Peyer's patch (tissue), 4 donors: Measurements from ENCODE around the gene FFAR3. TPM values are rescaled to one million over a fixed set of nuclear protein-coding genes. Genes with fewer than 3 reads are reported as not detected.
"Not testable (repeated sequence)": the region's sequence is repeated elsewhere in the genome, so short reads cannot be mapped to it uniquely, and the experiment has no call there.

ENCODE experiments used
- DNase-seq, 3 donors: peaks; one replicate each; pipeline ENCODE4 v3.0.0-alpha.2; 2017 to 2019
- H3K27ac ChIP-seq, 4 donors: fragments of 200-600 bp; sonication (generic); one replicate each; pipeline ENCODE4 v1.5.1; 2016 to 2019
- H3K27me3 ChIP-seq, 2 donors: fragments of 200-600 bp; sonication (generic); one replicate each; pipeline ENCODE4 v1.5.1; 2019
- H3K36me3 ChIP-seq, 3 donors: fragments of 200-600 bp; sonication (generic); one replicate each; pipeline ENCODE4 v1.5.1; 2016 to 2019
- H3K4me1 ChIP-seq, 4 donors: fragments of 200-600 bp; sonication (generic); one replicate each; pipeline ENCODE4 v1.5.1; 2016 to 2019
- H3K4me3 ChIP-seq, 4 donors: fragments of 200-600 bp; sonication (generic); 1 replicate in 3 of 4; 2 replicates in 1 of 4; pipeline ENCODE4 v1.5.1; 2016 to 2019; ENCODE audit warnings: mild to moderate bottlenecking in 1 of 4
- H3K9me3 ChIP-seq, 4 donors: fragments of 200-600 bp; sonication (generic); one replicate each; pipeline ENCODE4 v1.5.1; 2016 to 2019; ENCODE audit warnings: mild to moderate bottlenecking in 1 of 4
- POLR2A ChIP-seq, 2 donors: fragments of 450-650 bp; IDR thresholded peaks; one replicate each; pipeline ENCODE4 v1.5.1; 2017; ENCODE audit warnings: antibody characterized with exemption in 2 of 2, mild to moderate bottlenecking in 2 of 2, moderate library complexity in 2 of 2
- total RNA-seq, 4 donors: library from RNA; depleted of rRNA; stranded (reverse); fragments of >200 nt; gene quantifications; one replicate each; pipeline ENCODE4 v1.1.0, GENCODE V29; 2016
- TF ChIP-seq, protein P1 (sequence below), 6 experiments: fragments of 450-650 bp in 4 of 6; fragments of 200-600 bp in 2 of 6; sonication (generic) in 1 of 6; IDR thresholded peaks; one replicate each; pipeline ENCODE4 v1.5.1; 2017 to 2019; ENCODE audit warnings: antibody characterized with exemption in 6 of 6, mild to moderate bottlenecking in 3 of 6, moderate library complexity in 1 of 6

Gene FFAR3
- total RNA-seq, 4 donors from 2014 or later: 1.1 TPM; not detected in 3

DNA sequence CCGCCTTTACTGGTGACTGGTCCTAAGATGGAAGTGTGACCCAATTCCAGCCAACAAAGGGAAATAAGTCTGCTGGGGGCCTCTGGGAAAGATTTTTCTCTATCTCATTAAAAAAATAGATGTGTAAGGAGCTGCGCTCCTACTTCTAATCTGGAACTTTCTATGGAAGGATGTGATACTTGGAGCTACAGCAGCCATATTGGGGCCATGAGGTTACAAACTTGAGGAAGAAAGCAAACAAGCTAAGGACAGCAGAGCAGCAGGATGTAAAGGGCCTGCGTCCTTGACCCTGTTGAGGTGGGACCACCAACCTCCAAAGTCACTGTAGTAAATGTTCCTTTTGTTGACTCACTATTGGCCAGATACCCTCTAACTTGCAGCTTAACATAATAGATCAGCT, 20.1 kb downstream of the FFAR3 start:
- no peaks in the 10 kb centered on the region for H3K4me1 ChIP-seq
- H3K9me3 ChIP-seq: no peaks in the 10 kb centered on the region
- no peak for DNase-seq
- no peak overlapping the region for H3K4me3 ChIP-seq
- no peaks in the 10 kb centered on the region for H3K36me3 ChIP-seq
- H3K27me3 ChIP-seq: no peaks in the 10 kb centered on the region
- TF ChIP-seq POLR2A (IDR thresholded peaks at IDR 0.05): no peak
- TF ChIP-seq, protein P1, sequence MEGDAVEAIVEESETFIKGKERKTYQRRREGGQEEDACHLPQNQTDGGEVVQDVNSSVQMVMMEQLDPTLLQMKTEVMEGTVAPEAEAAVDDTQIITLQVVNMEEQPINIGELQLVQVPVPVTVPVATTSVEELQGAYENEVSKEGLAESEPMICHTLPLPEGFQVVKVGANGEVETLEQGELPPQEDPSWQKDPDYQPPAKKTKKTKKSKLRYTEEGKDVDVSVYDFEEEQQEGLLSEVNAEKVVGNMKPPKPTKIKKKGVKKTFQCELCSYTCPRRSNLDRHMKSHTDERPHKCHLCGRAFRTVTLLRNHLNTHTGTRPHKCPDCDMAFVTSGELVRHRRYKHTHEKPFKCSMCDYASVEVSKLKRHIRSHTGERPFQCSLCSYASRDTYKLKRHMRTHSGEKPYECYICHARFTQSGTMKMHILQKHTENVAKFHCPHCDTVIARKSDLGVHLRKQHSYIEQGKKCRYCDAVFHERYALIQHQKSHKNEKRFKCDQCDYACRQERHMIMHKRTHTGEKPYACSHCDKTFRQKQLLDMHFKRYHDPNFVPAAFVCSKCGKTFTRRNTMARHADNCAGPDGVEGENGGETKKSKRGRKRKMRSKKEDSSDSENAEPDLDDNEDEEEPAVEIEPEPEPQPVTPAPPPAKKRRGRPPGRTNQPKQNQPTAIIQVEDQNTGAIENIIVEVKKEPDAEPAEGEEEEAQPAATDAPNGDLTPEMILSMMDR (IDR thresholded peaks at IDR 0.05): no peak
- no peak overlapping the region for H3K27ac ChIP-seq

DNA sequence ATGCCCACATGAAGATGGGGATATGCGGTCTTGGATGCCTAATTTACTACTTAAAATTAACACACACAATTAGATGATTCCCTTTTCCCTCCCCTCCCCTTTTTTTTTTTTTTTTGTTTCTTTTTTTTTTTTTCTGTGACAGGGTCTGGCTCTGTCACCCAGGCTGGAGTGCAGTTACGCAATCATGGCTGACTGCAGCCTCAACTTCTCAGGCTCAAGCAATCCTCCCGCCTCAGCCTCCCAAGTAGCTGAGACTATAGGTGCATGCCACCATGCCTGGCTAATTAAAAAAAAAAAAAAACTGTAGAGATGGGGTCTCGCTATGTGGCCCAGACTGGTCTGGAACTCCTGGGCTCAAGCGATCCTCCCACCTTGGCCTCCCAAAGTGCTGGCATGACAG, 21.3 kb downstream of the FFAR3 start:
- H3K27me3 ChIP-seq, H3K27ac ChIP-seq, H3K36me3 ChIP-seq, H3K4me3 ChIP-seq, H3K9me3 ChIP-seq, DNase-seq, H3K4me1 ChIP-seq: not testable (repeated sequence)

DNA sequence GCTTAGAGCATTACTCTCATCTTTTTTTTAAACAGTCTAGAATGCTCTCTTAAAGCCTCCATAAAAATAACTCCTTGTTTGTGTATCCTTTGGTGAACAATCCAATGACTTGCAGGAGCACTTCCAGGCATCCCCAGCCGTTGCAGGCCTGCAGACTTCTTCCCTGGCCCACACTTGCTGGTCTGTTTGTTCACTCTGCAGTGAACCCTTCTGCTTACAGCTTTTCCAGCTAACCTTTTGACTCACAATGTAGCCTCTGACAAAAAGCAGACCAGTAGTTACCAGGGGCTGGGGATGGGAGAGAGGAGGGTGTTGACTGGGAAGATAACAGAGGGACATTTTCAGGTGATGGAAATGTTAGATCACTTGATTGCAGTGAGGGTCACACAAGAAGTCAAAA, 21.7 kb downstream of the FFAR3 start:
- Histone ChIP-seq H3K27me3 (no peaks in the 10 kb centered on the region), H3K4me1 (no peaks in the 10 kb centered on the region), H3K36me3 (no peaks in the 10 kb centered on the region), H3K4me3 (no peak overlapping the region), H3K9me3 (no peaks in the 10 kb centered on the region), H3K27ac (no peak overlapping the region)
- TF ChIP-seq POLR2A (IDR thresholded peaks at IDR 0.05): no peak
- TF ChIP-seq, protein P1 (IDR thresholded peaks at IDR 0.05): no peak
- DNase-seq: no peak

DNA sequence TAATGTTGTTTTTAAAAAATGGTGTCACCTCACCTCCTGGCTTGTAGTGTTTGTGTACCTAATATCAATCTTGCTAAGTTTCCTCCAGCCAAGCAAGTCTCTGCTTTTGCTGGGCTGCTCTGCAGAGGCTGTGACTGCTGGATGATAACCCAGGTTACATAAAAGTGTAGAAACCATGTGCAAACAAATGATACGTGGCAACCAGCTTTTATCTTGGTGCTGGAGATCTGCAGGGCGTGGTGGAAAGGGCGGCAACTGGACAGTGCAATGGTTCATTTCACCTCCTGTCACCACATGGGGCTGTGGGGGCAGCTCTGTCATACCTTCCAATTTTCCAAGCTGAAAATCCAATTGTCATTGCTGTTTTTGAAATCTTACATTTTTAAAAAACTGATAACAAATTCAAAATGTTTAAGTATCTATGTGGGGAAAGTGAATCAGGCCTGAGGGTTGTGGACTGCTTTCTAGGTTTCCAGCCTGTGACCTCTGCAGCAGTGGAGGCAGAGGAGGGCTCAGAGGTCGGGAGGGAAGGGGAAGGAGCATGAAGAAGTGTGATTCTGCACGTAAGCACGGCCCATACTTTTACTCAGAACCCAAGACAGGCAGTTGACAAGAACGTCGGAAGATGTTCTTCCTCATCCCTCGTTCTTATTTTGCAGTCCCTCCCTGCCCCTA, 22.3 kb downstream of the FFAR3 start:
- no peaks in the 10 kb centered on the region for H3K36me3 ChIP-seq
- no peak overlapping the region for H3K27ac ChIP-seq
- H3K9me3 ChIP-seq: peaks cover 0 to under 1% (median 0%) of the 10 kb centered on the region in 4 donors
- DNase-seq: no peak
- no peaks in the 10 kb centered on the region for H3K4me1 ChIP-seq
- TF ChIP-seq, protein P1 (IDR thresholded peaks at IDR 0.05): no peak
- no peak for TF ChIP-seq POLR2A (IDR thresholded peaks at IDR 0.05)
- H3K27me3 ChIP-seq: no peaks in the 10 kb centered on the region
- H3K4me3 ChIP-seq: no peak overlapping the region

DNA sequence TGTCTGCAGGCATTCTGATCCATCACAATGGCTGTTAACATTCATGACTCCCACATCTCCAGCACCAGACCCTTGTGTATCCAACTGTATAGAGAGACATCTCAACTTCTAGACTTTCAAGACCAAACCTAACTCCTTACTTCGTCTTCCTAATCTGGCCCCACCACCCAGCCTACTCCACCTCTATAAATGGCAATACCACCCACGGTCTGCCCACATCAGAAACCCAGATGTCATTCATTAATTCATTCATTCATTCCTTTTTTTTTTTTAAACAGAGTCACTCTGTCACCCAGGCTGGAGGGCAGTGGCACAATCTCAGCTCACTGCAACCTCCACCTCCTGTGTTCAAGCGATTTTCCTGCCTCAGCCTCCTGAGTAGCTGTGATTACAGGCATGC, 23.1 kb downstream of the FFAR3 start:
- Histone ChIP-seq H3K27me3 (no peaks in the 10 kb centered on the region), H3K36me3 (no peaks in the 10 kb centered on the region), H3K4me1 (no peaks in the 10 kb centered on the region), H3K9me3 (peaks cover 0 to 7% (median 2%) of the 10 kb centered on the region in 4 donors), H3K4me3 (no peak overlapping the region), H3K27ac (no peak overlapping the region)
- DNase-seq: no peak
- TF ChIP-seq POLR2A (IDR thresholded peaks at IDR 0.05): no peak
- TF ChIP-seq, protein P1 (IDR thresholded peaks at IDR 0.05): no peak

DNA sequence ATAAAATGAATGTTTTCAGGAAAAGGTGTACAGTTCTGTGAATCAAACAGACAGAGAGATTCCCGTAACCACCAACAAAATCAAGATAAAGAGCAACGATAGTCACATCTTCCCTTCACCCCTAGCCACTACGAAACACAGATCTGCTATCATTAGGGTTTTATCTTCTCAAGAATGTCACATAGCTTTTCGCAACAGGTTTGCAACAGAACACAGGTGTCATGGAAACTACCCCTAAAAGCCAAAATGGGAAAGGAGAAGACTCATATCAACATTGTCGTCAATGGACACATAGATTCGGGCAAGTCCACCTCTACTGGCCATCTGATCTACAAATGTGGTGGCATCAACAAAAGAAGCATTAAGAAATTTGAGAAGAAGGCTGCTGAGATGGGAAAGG, 23.7 kb downstream of the FFAR3 start:
- Histone ChIP-seq H3K36me3 (no peaks in the 10 kb centered on the region), H3K27me3 (no peaks in the 10 kb centered on the region), H3K27ac (no peak overlapping the region), H3K9me3 (peaks cover 0 to 7% (median 2%) of the 10 kb centered on the region in 4 donors), H3K4me3 (no peak overlapping the region), H3K4me1 (no peaks in the 10 kb centered on the region)
- no peak for DNase-seq
- no peak for TF ChIP-seq POLR2A (IDR thresholded peaks at IDR 0.05)
- TF ChIP-seq, protein P1 (IDR thresholded peaks at IDR 0.05): no peak
